GM19372 (cell line): ENCODE data around the gene ZDHHC5.
"Not testable (repeated sequence)": the region's sequence is repeated elsewhere in the genome, so short reads cannot be mapped to it uniquely, and the experiment has no call there.

ENCODE experiments used
- ATAC-seq: cut with Tn5 transposase; IDR thresholded peaks from one replicate; pipeline ENCODE4 v1.9.1; 2021; ENCODE audit warnings: mild to moderate bottlenecking, low read depth, moderate library complexity; ENCODE audit not compliant: unreplicated experiment

The ZDHHC5 gene

GRCh38 chr11:57662893-57663292 is 5.0 kb upstream of the ZDHHC5 start:
- ATAC-seq: no peak

GRCh38 chr11:57663975-57664374 is 3.9 kb upstream of the ZDHHC5 start:
- no peak for ATAC-seq

GRCh38 chr11:57667117-57667735 is 688 bp upstream of the ZDHHC5 start:
- peak; percentile 61 for ATAC-seq

- peak; percentile 6 for ATAC-seq
Observed at GRCh38 chr11:57668434-57668782, 494 bp downstream of the ZDHHC5 start.

- no peak for ATAC-seq
Observed at GRCh38 chr11:57674251-57674650, 6.3 kb downstream of the ZDHHC5 start.

- ATAC-seq: no peak
Observed at GRCh38 chr11:57675176-57675941, 7.4 kb downstream of the ZDHHC5 start.

GRCh38 chr11:57679396-57679795 is 11.5 kb downstream of the ZDHHC5 start:
- ATAC-seq: no peak

- no peak for ATAC-seq
Observed at GRCh38 chr11:57680552-57680874, 12.6 kb downstream of the ZDHHC5 start.

- no peak for ATAC-seq
Observed at GRCh38 chr11:57681168-57681567, 13.3 kb downstream of the ZDHHC5 start.

- not testable (repeated sequence) for ATAC-seq
Observed at GRCh38 chr11:57690474-57690873, 22.6 kb downstream of the ZDHHC5 start.

- no peak for ATAC-seq
Observed at GRCh38 chr11:57698843-57699365, 31.0 kb downstream of the ZDHHC5 start.

GRCh38 chr11:57699813-57700212 is 31.9 kb downstream of the ZDHHC5 start:
- no peak for ATAC-seq

- no peak for ATAC-seq
Observed at GRCh38 chr11:57700425-57700824, 32.5 kb downstream of the ZDHHC5 start.

- ATAC-seq: no peak
Observed at GRCh38 chr11:57703341-57703740, 35.4 kb downstream of the ZDHHC5 start.

GRCh38 chr11:57704932-57705331 is 37.0 kb downstream of the ZDHHC5 start:
- no peak for ATAC-seq

GRCh38 chr11:57705432-57705831 is 37.5 kb downstream of the ZDHHC5 start:
- ATAC-seq: not testable (repeated sequence)

GRCh38 chr11:57709802-57710367 is 42.0 kb downstream of the ZDHHC5 start:
- no peak for ATAC-seq

- ATAC-seq: peak; percentile 44
Observed at GRCh38 chr11:57711414-57712255, 43.7 kb downstream of the ZDHHC5 start, which contains the start of gene MED19. Gene MED19, minus strand, starts transcription at chr11:57712215. Its CDS starts 36 bp downstream, at chr11:57712179.

GRCh38 chr11:57712256-57713150 is 44.6 kb downstream of the ZDHHC5 start, which contains the start of gene TMX2:
Gene TMX2, plus strand, starts transcription at chr11:57712593. Its CDS starts 26 bp downstream, at chr11:57712619.
- peak; percentile 91 for ATAC-seq

GRCh38 chr11:57713835-57714234 is 45.9 kb downstream of the ZDHHC5 start:
- no peak for ATAC-seq
